GM12892 (cell line): Measurements from ENCODE around the gene FAIM2.

ENCODE experiments used
- DNase-seq: peaks from one replicate; pipeline ENCODE4 v3.0.0; 2011; ENCODE audit not compliant: insufficient read length
- FAIRE-seq: peaks from 2 replicates; lab custom pipeline; 2011; peaks lifted over from hg19 to GRCh38; lab: Jason Lieb, UNC
- POLR2A ChIP-seq: IDR thresholded peaks from 2 replicates; pipeline ENCODE4 v1.6.1; 2011; ENCODE audit warnings: low read depth, low read length, control low read depth
- POLR2AphosphoS5 ChIP-seq: IDR thresholded peaks from 2 replicates; pipeline ENCODE4 v1.6.1; 2011; ENCODE audit warnings: low read depth, low read length, control low read depth
- TAF1 ChIP-seq: IDR thresholded peaks from 2 replicates; pipeline ENCODE4 v1.6.1; 2011; ENCODE audit warnings: low read depth, mild to moderate bottlenecking, control low read depth, low read length, borderline replicate concordance

Gene FAIM2

DNA sequence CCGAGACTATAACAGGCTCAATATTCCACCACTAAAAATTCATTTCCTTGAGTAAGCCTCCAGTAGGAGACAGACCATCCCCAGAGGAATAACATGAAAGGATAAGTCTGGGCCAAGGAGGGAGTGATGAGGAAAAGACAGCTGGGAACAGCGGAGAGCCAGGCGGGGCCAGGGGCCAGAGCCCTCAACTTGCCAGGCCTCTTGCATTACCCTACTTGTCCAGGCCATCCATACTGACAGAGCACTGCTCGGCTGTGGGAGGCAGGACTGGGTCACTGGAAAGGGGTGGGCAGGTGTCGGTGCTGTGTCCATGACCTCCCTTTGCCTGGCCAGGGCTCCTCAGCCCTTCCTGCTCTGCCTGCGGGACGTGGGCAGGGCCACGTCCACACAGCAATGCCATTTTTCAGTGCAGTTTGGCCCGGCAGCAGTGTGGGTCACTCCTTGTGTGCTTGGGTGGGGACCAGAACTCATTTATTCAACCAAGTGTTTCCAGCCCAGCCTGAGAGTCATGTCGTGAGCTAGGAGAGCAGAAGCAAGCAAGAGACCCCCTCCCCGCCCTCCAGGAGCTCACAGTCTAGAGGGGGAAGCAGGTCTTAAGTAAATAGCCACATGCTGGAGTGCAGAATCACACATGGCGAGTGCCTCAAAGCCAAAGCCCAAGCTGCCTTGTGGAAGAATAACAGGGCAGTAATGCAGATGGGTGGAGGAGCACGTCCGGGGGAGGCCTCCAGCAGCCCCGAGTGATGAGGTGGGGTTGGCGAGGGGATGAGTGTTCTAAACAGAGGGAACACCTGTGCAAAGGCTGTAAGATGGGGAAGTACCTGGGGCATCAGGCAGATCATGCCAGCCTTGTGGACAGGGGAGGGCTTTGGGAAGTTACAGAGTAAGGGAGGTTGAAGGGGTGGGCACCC, 8.9 kb upstream of the FAIM2 start:
- DNase-seq (no peak), FAIRE-seq (no peak)
- TF ChIP-seq POLR2A = no peak
- TF ChIP-seq POLR2AphosphoS5 = no peak
- TF ChIP-seq TAF1 = no peak

DNA sequence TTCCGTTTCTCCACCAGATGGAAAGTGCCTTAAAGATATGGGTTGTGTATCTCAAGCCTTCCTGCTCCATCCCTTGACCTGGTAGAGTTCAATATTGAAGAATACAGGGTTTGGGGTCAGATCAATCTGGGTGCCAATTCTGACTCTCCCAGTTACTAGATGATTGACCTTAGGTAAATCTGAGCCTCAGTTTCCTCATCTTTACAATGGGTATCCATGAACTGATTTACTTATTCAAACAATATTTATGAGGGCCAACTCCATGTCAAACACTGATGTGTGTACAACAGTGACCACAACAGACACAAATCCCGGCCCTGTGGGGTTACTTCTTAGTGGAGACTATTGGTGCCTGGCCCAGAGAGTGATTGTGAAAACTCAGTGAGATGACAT, 7.5 kb upstream of the FAIM2 start:
- TF ChIP-seq POLR2AphosphoS5 (no peak), POLR2A (no peak), TAF1 (no peak)
- DNase-seq = no peak
- no peak for FAIRE-seq

DNA sequence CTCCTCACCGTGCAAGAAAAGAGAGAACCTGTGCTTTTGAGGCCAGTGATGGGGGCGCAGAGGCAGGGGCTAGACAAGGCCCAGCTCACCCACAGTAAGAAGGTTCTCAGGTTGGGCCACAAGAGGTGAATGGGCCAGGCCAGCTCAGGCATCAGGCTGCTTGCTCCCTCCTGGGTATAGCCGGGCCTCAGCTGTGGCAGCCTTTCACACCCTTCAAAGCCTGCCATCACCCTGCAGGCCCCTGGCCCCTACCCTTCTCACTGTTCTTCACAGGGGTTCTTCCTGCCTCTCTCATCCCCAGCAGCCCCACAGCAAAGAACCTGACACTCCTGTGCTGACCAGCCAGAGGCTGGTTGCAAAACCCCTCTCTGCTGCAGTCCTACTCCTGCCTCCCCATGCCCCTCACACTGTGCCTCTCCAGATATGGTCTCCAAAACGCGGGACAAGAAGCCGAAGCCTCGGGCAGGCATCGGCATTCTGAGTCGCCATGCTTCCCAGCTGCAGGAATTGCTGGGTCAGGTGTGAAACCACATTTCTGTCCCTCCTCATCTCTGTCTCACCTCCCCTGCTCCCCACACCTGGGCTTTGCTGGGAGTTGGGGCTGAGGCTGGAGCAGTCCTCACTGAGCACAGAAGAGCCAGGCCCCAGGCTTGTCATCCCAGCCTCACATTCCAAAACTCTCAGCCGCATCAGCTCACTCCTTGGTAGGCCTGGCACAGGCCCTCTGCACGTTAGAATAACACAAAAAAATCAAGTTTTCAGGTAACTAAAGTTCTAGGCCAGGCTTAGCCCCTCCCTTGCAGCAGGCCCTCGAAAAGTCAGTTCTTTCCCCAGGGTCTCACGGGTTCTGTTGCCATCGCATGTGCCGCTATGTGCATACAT, 6.9 kb upstream of the FAIM2 start:
- TF ChIP-seq POLR2AphosphoS5 (no peak), POLR2A (no peak), TAF1 (no peak)
- no peak for DNase-seq
- FAIRE-seq = no peak

DNA sequence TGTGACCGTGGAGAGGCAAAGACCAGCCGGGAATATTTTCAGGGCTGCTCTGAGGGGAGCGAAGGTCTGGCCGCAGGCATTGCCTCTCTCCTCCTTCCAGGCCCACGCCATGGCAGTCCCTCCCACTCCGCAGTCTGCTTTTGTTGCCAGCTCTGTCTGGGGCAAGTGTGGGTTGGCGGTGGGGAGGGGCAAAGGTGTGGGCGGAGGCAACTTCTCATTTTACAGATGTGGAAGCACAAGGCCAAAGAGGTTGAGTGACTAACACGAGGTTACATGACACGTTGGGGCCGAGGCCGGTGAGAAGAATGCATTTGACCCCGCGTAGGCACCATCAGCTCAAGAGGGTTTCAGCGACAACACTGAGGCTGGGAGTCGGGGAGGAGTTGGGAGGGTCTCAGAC, 6.1 kb upstream of the FAIM2 start:
- FAIRE-seq (no peak), DNase-seq (no peak)
- TF ChIP-seq POLR2AphosphoS5 = no peak
- TF ChIP-seq POLR2A = no peak
- no peak for TF ChIP-seq TAF1

DNA sequence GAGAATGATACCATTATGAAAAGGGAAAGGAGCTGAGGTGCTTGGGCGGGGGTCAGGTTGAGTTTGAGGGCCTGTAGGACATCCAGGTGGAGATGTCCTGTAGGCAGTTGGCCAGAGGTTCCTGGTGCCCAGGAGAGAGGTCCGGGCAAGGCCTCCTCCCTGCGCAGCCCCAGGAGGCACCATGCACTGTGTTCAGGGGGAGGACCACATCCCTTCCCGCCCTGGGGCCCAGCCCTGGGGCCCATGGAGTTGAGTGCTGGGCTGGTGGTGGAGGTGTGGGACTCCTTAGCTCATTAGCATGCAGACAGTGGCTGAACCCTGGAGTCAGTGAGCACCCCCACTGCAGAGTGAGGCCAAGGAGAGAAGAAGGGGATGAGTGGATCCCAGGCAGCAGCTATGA, 5.7 kb upstream of the FAIM2 start:
- TF ChIP-seq POLR2A (no peak), TAF1 (no peak), POLR2AphosphoS5 (no peak)
- FAIRE-seq = no peak
- no peak for DNase-seq

DNA sequence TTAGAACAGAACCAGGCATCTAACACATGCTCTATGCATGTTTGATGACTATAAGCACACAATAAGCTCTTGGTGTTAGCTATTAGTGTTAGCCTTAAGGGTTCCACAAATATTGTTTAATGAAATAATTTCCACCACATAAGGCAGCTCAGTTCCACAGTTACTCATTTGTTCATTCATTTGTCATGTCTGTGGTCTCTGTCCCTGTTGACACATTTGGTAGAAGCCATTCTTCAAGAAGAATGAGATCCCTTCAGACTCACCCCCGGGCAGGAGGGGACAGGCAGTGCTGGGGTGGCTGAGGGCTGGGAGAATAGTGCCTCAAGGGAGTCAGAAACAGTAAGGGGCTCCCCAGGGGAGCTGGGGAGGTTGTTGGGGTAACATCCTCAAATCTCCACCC, 3.7 kb upstream of the FAIM2 start:
- DNase-seq (no peak), FAIRE-seq (no peak)
- TF ChIP-seq POLR2A = no peak
- TF ChIP-seq POLR2AphosphoS5 = no peak
- TF ChIP-seq TAF1 = no peak

DNA sequence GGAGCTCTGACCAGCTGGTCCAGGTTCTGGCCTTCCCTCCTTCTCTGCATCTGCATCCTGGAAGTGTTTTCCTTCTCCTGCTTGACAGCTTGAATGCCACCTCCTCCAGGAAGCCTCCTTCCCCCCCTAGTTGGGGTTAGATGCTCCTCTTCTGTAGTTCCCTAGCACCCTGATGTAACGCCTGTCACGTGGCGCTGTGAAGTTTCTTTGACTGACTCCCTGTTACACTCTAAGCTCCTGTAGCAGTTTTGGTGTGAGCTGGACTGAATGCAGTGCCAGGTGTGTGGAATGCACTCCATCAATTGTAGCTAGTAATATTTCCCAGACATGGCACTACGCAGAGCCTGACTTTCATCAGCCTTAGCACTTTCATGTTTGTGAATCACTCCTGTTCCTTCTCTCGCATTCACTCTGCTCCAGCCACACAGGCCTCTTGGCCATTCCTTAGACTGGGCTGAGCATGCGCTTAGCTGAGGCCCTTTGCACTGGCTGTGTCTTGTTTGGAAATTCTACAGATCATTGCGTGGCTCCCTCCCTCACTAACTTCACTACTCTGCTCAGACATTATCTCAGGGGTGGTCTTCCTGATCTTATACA, 2.1 kb upstream of the FAIM2 start:
- DNase-seq (no peak), FAIRE-seq (no peak)
- no peak for TF ChIP-seq POLR2AphosphoS5
- no peak for TF ChIP-seq TAF1
- no peak for TF ChIP-seq POLR2A

DNA sequence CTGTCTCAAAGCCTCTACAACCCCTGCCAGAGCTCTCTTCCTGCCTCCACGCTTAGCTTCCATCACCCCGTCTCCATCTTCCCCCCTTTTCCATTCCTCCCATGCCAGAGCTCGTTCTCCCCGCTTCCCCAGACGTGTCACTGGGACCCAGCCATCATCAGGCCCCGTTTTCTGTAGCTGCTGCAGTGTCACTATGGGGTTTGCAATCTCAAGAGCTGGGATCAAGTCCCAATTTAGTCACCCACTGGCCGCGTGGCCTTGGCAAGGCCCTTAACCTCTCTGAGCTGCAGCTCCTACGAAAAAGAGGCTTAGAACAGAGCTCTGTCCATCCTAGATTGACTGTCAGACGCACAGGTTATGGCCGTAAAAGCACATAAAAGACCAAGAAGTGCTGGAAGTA, 901 bp upstream of the FAIM2 start:
- DNase-seq = no peak
- no peak for FAIRE-seq
- no peak for TF ChIP-seq TAF1
- TF ChIP-seq POLR2AphosphoS5 = no peak
- TF ChIP-seq POLR2A = no peak

DNA sequence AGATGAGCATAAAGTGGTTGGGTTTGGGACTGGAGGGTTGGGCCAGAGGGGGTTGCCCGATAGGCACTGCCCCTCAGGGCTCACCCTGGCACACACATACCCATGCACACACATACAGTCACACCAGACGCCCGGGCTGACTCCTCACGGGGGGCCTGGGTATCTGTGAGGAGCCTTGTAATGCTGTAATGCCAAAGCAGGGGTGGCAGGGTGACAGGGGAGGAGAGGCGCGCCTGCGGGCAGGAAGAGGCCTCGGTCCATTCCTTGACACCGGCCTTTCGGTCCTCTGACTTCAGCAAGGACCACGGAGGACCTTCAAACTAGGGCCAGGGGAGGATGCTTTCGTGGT, 375 bp downstream of the FAIM2 start:
- no peak for FAIRE-seq

DNA sequence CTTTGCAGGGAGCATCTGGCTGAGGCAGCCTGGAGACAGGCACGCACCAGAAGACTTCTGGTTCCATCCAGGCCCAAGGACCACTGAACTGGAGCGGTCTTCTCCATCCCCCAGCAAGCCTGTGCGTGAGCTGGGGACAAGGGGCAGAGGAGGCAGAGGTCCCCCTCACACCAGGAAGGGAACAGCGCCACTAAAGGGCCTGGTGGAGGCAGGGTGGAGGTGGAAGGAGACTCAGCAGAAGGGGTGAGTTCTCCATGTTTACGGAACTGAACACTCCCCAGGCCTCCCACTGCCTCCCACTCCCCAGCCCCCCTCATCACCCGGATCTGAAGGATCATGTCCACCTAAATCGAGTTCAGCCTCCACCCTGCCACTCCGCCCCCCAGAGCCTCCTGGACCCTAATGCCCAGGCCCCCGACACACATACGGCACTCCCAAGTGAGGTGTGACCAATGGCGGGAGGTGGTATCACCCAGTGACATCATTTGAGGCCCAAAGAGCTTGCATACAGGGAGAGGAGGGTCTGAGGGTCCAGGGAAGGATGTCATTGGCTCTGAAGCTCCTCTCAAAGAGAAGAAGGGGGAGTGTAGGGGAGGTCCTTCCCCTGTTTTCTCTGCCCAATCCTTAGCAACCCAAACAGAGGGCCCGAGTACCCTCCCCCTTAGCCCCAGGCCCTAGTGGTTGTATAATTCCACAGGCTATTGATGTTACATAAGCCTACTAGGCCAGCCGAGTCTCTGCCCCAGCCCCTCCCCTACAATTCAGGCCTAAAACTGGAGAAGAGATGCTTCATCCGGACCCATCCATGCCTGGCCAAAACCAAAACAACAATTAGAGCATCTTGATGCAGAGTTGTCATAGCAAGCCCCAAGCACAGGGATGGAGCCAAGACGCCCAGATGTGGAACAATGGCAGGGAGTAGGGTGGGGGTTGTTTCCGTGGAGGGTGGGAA, 1.0 kb downstream of the FAIM2 start:
- DNase-seq (no peak), FAIRE-seq (no peak)
- TF ChIP-seq TAF1 (no peak), POLR2AphosphoS5 (no peak), POLR2A (no peak)

More for the DNA sequence above, 375 bp downstream of the FAIM2 start:
- no peak for DNase-seq
- no peak for TF ChIP-seq POLR2AphosphoS5
- TF ChIP-seq TAF1 = no peak
- no peak for TF ChIP-seq POLR2A

DNA sequence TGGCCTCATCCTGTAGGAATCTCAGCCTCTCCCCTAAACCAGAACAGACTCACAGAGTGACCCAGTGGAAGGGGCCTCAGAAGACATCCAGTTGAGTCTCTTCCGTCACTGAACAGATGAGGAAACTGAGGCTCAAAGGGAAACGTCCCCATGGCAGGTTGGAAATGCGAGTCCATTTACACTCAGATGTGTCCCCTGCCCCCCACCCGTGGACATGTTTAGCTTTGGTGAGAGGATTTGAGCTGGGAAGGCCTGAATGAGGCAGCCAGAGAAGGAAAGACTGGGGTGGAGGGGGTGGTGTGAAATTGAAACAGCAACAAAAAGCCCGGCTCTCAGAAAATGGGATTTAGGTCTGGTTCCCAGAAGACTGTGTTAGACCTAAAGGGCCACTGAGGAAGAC, 1.7 kb downstream of the FAIM2 start:
- DNase-seq = no peak
- FAIRE-seq = no peak
- TF ChIP-seq POLR2AphosphoS5 (no peak), POLR2A (no peak), TAF1 (no peak)
